Gastrocnemius medialis (tissue), 4 donors: ENCODE measurements around the gene COL5A2.

Experiments
- POLR2A ChIP-seq, 2 donors: fragments of 450-650 bp; IDR thresholded peaks; one replicate each; pipeline ENCODE4 v1.6.1; 2017; ENCODE audit warnings: antibody characterized with exemption in 2 of 2, mild to moderate bottlenecking in 2 of 2, moderate library complexity in 2 of 2
- TF ChIP-seq, protein P1 (sequence below), 5 experiments: fragments of 450-650 bp in 3 of 5; fragments of 200-600 bp in 2 of 5; sonication (generic) in 2 of 5; IDR thresholded peaks in 4 of 5; conservative IDR thresholded peaks in 1 of 5; 1 replicate in 4 of 5; 2 replicates in 1 of 5; pipeline ENCODE4 v1.5.1; 2016 to 2019; ENCODE audit warnings: antibody characterized with exemption in 5 of 5, mild to moderate bottlenecking in 3 of 5, moderate library complexity in 3 of 5

DNA sequence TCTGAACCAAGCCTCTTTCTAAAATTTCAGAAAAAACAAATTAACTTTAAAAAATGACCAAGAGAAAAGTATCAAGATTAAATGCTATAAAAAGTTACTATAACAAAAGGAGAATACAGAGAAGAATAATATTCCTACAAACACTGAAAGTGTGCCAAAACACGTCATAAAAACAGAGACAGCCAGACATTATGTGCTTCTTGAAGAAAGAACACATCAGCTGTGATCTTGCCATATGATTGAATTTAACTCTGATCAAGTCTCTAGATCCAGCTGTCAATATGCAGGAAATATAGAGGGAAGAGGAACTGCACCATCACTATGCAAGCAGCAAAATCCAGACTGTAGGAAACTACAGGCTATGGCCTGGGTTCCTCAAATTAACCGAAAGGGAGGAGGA lies 33.7 kb upstream of the COL5A2 start:
- TF ChIP-seq, protein P1, sequence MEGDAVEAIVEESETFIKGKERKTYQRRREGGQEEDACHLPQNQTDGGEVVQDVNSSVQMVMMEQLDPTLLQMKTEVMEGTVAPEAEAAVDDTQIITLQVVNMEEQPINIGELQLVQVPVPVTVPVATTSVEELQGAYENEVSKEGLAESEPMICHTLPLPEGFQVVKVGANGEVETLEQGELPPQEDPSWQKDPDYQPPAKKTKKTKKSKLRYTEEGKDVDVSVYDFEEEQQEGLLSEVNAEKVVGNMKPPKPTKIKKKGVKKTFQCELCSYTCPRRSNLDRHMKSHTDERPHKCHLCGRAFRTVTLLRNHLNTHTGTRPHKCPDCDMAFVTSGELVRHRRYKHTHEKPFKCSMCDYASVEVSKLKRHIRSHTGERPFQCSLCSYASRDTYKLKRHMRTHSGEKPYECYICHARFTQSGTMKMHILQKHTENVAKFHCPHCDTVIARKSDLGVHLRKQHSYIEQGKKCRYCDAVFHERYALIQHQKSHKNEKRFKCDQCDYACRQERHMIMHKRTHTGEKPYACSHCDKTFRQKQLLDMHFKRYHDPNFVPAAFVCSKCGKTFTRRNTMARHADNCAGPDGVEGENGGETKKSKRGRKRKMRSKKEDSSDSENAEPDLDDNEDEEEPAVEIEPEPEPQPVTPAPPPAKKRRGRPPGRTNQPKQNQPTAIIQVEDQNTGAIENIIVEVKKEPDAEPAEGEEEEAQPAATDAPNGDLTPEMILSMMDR (IDR thresholded peaks at IDR 0.05 in 4 of 5, conservative IDR thresholded peaks at IDR 0.05 in 1 of 5): no peak
- no peak for TF ChIP-seq POLR2A (IDR thresholded peaks at IDR 0.05)
